H4 (cell line): ENCODE measurements around the gene POLR3H. TPM values are rescaled to one million over a fixed set of nuclear protein-coding genes. Genes with fewer than 3 reads are reported as not detected.
"Not testable (repeated sequence)": the region's sequence is repeated elsewhere in the genome, so short reads cannot be mapped to it uniquely, and the experiment has no call there.

Experiments used
- DNase-seq: peaks from one replicate; pipeline ENCODE4 v3.0.0-alpha.2; 2015; ENCODE audit warnings: low spot score
- total RNA-seq: library from RNA; depleted of rRNA; stranded (reverse); fragments of >200 nt; shearing (Covaris generic); gene quantifications from 2 replicates; pipeline ENCODE4 v1.2.3, GENCODE V29; 2014; rRNA removed

The POLR3H gene, protein sequence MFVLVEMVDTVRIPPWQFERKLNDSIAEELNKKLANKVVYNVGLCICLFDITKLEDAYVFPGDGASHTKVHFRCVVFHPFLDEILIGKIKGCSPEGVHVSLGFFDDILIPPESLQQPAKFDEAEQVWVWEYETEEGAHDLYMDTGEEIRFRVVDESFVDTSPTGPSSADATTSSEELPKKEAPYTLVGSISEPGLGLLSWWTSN
- 22.8 and 23.1 TPM in 2 replicates for total RNA-seq

DNA sequence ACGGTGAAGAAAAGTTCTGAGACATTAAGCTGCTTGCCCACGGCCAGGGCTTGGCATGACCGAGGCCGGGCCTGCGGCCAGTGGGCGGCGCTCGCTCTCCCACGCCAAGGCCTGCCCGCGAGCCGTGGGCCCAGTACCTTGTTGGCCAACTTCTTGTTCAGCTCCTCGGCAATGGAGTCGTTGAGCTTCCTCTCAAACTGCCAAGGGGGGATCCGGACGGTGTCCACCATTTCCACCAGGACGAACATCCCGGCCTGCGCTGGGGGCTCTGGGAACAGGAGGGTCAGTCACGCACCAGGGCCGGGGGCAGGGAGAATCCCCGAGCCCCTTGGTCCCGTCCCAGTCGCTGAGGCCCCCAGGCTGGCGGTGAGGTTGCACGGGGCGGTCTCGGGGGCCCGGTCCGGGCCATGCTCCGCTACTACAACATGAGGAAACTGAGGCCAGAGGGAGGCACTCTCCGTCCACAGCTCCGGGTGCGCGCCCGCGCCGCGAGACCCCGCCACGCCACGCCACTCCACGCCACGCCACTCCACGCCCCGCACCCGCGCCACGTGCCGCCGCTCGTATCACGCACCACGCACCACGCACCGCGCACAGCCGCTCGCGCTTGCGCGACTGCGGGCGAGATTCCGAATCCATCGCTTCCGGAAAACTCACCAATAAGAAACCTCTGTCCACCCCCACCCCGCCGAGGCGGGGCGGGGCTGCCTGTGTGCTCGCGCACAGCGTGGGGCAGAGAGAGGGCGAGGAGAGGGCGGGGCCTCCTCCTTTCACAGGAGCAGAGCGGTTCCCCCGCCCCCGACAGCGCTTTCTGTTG, at the start of gene POLR3H:
Gene POLR3H, minus strand, starts transcription at position 617 of the 817 bp plus-strand sequence. Its CDS starts 369 bp downstream, at position 248.
- DNase-seq: peak; percentile 94

DNA sequence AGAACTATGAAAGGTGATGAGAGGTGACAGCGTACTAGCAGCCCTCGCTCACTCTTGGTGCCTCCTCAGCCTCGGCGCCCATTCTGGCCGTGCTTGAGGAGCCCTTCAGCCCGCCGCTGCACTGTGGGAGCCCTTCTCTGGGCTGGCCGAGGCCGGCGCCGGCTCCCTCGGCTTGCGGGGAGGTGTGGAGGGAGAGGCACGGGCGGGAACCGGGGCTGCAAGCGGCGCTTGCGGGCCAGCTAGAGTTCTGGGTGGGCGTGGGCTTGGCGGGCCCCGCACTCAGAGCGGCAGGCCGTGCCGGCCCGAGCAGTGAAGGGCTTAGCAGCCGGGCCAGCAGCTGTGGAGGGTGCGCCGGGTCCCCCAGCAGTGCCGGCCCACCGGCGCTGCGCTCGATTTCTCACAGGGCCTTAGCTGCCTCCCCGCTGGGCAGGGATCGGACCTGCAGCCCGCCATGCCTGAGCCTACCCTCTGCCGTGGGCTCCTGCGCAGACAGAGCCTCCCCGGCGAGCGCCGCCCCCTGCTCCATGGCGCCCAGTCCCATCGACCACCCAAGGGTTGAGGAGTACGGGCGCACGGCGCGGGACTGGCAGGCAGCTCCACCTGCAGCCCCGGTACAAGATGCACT, 49.2 kb upstream of the POLR3H start:
- not testable (repeated sequence) for DNase-seq

GRCh38 chr22:41589391-41590241, 45.3 kb upstream of the POLR3H start, which contains the start of gene PMM1:
Gene PMM1, minus strand, starts transcription at chr22:41589840. Its CDS starts 35 bp downstream, at chr22:41589805.
- DNase-seq: peak; percentile 98

DNA sequence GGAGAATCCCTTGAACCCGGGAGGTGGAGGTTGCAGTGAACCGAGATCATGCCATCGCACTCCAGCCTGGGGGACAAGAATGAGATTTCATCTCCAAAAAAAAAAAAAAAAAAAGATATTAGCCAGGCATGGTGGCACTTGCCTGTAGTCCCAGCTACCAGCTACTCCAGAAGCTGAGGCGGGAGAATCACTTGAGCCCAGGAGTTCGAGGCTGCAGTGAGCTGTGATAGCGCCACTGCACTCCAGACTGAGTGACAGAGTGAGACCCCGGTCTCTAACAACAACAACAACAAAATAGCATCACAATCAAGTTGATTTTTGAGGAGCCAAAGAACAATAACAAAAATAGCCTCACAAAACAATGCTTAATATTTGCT, 43.1 kb upstream of the POLR3H start:
- DNase-seq: no peak

GRCh38 chr22:41585898-41586297, 41.6 kb upstream of the POLR3H start:
- DNase-seq: no peak

- no peak for DNase-seq
Measured at GRCh38 chr22:41584881-41585280, 40.6 kb upstream of the POLR3H start.

DNA sequence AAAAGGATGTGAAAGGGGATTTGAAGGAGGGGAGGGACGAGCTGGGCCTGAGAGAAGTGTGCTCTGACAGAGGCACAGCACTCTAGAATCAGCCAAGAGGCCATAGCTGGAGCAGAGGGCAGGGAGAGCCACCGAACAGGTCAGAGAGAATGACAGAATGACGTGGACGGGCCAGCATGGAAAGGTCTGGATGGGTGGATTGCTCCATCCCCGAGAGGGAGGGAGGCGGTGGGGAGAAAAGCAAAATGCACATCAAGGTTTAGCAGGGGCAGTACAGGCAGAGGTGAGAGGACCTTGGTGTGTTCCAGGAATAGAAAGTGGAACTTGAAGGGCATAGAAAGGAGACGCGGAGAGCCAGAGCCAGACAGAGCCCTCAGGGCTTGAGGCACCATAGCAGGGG, 38.4 kb upstream of the POLR3H start:
- DNase-seq: no peak

GRCh38 chr22:41579997-41580355, 35.7 kb upstream of the POLR3H start:
- no peak for DNase-seq

GRCh38 chr22:41579297-41579996, 35.2 kb upstream of the POLR3H start:
- no peak for DNase-seq

DNA sequence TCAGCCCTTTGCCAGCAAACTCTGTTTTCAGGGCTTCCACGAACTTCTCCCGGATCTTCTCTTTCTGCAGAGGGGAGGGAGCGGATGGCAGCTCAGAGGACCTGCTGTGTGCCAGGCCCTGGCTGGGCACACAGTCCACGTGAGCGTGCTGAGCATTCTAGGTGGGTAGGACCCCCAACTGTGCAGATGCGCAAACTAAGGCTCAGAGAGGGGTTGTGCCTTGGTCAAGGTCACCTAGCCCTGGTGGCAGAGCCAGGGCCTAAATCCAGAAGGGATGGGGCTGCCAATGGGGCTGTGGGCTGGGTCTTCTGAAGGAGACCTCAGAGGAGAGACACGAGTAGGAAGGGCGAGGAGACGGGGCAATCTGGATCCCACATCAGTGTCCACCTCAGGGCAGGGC, 34.5 kb upstream of the POLR3H start:
- no peak for DNase-seq

- DNase-seq: no peak
Measured at GRCh38 chr22:41578114-41578513, 33.8 kb upstream of the POLR3H start.

GRCh38 chr22:41576877-41577276, 32.6 kb upstream of the POLR3H start:
- DNase-seq: peak; percentile 49

DNA sequence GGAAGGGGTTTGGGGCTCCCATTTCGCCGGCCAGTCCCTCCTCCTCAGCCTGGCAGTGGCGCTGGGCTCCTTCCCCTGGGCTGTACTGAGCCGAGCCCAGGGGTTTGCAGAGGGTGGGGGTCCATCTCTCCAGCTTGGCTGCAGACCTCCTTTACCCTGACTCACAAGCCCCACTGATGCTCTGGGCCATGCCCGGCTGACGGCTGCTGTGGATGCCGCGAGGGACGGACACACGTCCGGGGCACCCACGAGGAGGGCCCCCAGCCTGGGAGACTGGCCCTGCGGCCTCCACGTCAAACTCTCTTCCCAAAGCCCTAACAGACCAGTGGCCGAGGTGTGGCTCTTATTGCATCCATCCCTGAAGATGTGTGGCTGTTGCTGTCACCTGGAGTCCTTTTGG, 31.3 kb upstream of the POLR3H start:
- no peak for DNase-seq

- DNase-seq: no peak
Measured at GRCh38 chr22:41574847-41575381, 30.6 kb upstream of the POLR3H start.

DNA sequence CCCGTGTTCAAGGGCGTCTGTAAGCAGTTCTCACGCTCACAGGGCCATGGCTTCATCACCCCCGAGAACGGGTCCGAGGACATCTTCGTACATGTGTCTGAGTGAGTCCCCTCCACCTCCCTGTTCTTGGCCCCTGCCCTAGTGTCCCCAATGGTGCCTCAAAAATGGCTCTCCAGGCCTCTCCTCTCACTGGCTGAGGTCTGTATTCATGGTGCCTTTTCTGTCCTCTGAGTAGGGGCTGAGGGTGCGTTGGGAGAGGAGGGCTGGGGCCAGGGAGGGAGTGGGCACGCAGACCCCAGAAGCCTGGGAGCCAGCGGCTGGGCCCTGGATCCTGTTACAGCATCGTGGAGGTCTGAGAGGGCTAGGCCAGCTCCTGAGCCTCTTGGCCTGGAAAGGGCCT, 29.4 kb upstream of the POLR3H start:
- DNase-seq: no peak

DNA sequence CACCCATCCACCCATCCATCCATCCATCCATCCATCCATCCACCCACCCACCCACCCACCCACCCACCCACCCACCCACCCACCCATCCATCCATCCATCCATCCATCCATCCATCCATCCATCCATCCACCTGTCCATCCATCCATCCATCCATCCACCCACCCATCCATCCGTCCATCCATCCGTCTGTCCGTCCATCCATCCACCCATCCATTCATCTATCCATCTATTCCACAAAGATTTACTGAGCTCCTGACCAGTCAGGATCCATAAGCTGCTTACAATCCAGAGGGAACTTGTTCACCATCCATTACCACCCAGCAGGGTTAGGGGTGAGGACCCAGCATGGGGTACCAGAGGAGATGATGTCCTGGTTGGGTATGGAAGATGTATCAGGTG, 28.0 kb upstream of the POLR3H start:
- not testable (repeated sequence) for DNase-seq

GRCh38 chr22:41571786-41572185, 27.5 kb upstream of the POLR3H start:
- DNase-seq: no peak

GRCh38 chr22:41570221-41570620, 26.0 kb upstream of the POLR3H start:
- no peak for DNase-seq

- DNase-seq: no peak
Measured at GRCh38 chr22:41568811-41569210, 24.5 kb upstream of the POLR3H start.

- no peak for DNase-seq
Measured at GRCh38 chr22:41567512-41567768, 23.2 kb upstream of the POLR3H start.

DNA sequence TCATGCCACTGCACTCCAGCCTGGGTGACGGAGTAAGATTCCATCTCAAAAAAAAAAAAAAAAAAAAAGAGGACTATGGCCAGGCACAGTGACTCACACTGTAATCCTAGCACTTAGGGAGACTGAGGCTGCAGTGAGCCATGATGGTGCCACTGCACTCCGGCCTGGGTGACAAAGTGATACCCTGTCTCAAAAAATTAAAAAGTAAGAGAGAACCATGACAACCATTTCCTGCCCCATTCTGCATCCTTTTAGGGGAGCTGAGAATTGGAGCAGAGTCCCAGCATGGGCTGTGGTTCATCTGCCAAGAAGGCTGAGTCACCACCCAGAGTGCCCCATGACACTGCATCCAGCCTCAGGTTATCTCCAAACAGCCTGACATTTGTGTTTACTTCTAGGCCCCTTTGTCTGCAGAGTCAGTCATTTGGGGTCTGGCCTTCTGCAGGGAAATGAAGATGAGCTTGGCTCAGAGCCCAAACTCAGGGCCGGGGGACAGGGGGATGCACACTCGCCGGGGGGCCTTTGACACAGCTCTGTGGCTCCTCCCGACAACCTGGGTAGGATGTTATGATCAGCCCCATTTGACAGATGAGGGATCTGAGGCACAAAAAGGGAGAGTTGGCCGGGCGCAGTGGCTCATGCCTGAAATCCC, 21.3 kb upstream of the POLR3H start:
- peak; percentile 87 for DNase-seq
